ENCODE measurements around the gene ADA.

Gene ADA

GRCh38 chr20:44600758-44601201 lies 50.7 kb downstream of the ADA start:
- peak overlapping the region; percentile 45; the same call in 1 of the 2 replicates for H3K27ac ChIP-seq
- no peak for TF ChIP-seq CTCF (conservative IDR thresholded peaks at IDR 0.05)

GRCh38 chr20:44600301-44600700 lies 51.2 kb downstream of the ADA start:
- TF ChIP-seq CTCF (conservative IDR thresholded peaks at IDR 0.05), result no peak
- H3K27ac ChIP-seq, result no peak overlapping the region; the same call in 1 of the 2 replicates

GRCh38 chr20:44599715-44600114 lies 51.8 kb downstream of the ADA start:
- no peak overlapping the region for H3K27ac ChIP-seq
- TF ChIP-seq CTCF (conservative IDR thresholded peaks at IDR 0.05), result no peak

GRCh38 chr20:44598423-44599305 lies 52.8 kb downstream of the ADA start:
- no peak for TF ChIP-seq CTCF (conservative IDR thresholded peaks at IDR 0.05)
- H3K27ac ChIP-seq, result peak overlapping the region; percentile 10; the same call in 1 of the 2 replicates

GRCh38 chr20:44597930-44598329 lies 53.6 kb downstream of the ADA start:
- peak overlapping the region; percentile 10; the same call in 1 of the 2 replicates for H3K27ac ChIP-seq

GRCh38 chr20:44597516-44597915 lies 54.0 kb downstream of the ADA start:
- no peak overlapping the region; the same call in 1 of the 2 replicates for H3K27ac ChIP-seq

More at GRCh38 chr20:44597930-44598329, 53.6 kb downstream of the ADA start:
- no peak for TF ChIP-seq CTCF (conservative IDR thresholded peaks at IDR 0.05)

More at GRCh38 chr20:44597516-44597915, 54.0 kb downstream of the ADA start:
- TF ChIP-seq CTCF (conservative IDR thresholded peaks at IDR 0.05), result no peak
